ENCODE data around the gene CTNNBL1. TPM values are rescaled to one million over a fixed set of nuclear protein-coding genes. Genes with fewer than 3 reads are reported as not detected.

The CTNNBL1 gene
- total RNA-seq, 2 experiments from 2014 or later = 67.3 to 74.9 TPM

- Mint-ChIP-seq H3K4me1 (ENCODE audit: low read depth) (no peaks in the 10 kb centered on the region), H3K36me3 (ENCODE audit: low read depth) (peaks cover 23% of the 10 kb centered on the region), H3K27ac (no peak overlapping the region)
These were observed 62.4 kb downstream of the CTNNBL1 start for GRCh38 chr20:37756234-37756633.

GRCh38 chr20:37757550-37757949, 63.7 kb downstream of the CTNNBL1 start:
- TF ChIP-seq CTCF (IDR thresholded peaks at IDR 0.05) = no peak
- intact Hi-C loops (cut with micrococcal nuclease) = no loop called here
- CTCF ChIA-PET = interaction anchor here (1.7 kb wide), 1 partner anchor 464 kb away, joined by 6 read pairs; no protein-coding TSS in a partner anchor
- no peak for ATAC-seq
- no peak for DNase-seq
- no peaks in the 10 kb centered on the region for H3K4me1 Mint-ChIP-seq (ENCODE audit: low read depth)
- peaks cover 22% of the 10 kb centered on the region for H3K36me3 Mint-ChIP-seq (ENCODE audit: low read depth)
- no peak overlapping the region for H3K27ac Mint-ChIP-seq
- POLR2A ChIA-PET = no interaction called here
- H3K27me3 Mint-ChIP-seq = no peaks in the 10 kb centered on the region
- H3K4me3 Mint-ChIP-seq = no peak overlapping the region
- no peaks in the 10 kb centered on the region for H3K9me3 Mint-ChIP-seq

More at GRCh38 chr20:37756234-37756633, 62.4 kb downstream of the CTNNBL1 start:
- DNase-seq (no peak), ATAC-seq (no peak)
- intact Hi-C loops (cut with micrococcal nuclease) = no loop called here
- Mint-ChIP-seq H3K9me3 (no peaks in the 10 kb centered on the region), H3K27me3 (no peaks in the 10 kb centered on the region), H3K4me3 (no peak overlapping the region)
- POLR2A ChIA-PET = no interaction called here
- CTCF ChIA-PET = no interaction called here
- TF ChIP-seq CTCF (IDR thresholded peaks at IDR 0.05) = no peak

GRCh38 chr20:37758332-37758731, 64.5 kb downstream of the CTNNBL1 start:
- Mint-ChIP-seq H3K36me3 (ENCODE audit: low read depth) (peaks cover 24% of the 10 kb centered on the region), H3K9me3 (no peaks in the 10 kb centered on the region), H3K4me3 (no peak overlapping the region), H3K4me1 (ENCODE audit: low read depth) (no peaks in the 10 kb centered on the region), H3K27me3 (no peaks in the 10 kb centered on the region), H3K27ac (no peak overlapping the region)
- peak; percentile 49 for ATAC-seq
- intact Hi-C loops (cut with micrococcal nuclease) = no loop called here
- DNase-seq = no peak
- no peak for TF ChIP-seq CTCF (IDR thresholded peaks at IDR 0.05)
- POLR2A ChIA-PET = no interaction called here
- CTCF ChIA-PET = interaction anchor here (1.7 kb wide), 1 partner anchor 463 kb away, joined by 6 read pairs; no protein-coding TSS in a partner anchor

- Mint-ChIP-seq H3K4me1 (ENCODE audit: low read depth) (no peaks in the 10 kb centered on the region), H3K4me3 (no peak overlapping the region), H3K27ac (no peak overlapping the region), H3K36me3 (ENCODE audit: low read depth) (peaks cover 22% of the 10 kb centered on the region), H3K27me3 (no peaks in the 10 kb centered on the region), H3K9me3 (no peaks in the 10 kb centered on the region)
- ChIA-PET CTCF (interaction anchor here (1.7 kb wide), 1 partner anchor 463 kb away, joined by 6 read pairs; no protein-coding TSS in a partner anchor), POLR2A (no interaction called here)
- ATAC-seq = no peak
- intact Hi-C loops (cut with micrococcal nuclease) = no loop called here
- no peak for DNase-seq
- no peak for TF ChIP-seq CTCF (IDR thresholded peaks at IDR 0.05)
These were observed 65.3 kb downstream of the CTNNBL1 start for GRCh38 chr20:37759052-37759553.

- H3K4me3 Mint-ChIP-seq = no peak overlapping the region
- peaks cover 23% of the 10 kb centered on the region for H3K36me3 Mint-ChIP-seq (ENCODE audit: low read depth)
- POLR2A ChIA-PET = no interaction called here
- DNase-seq (no peak), ATAC-seq (no peak)
- no peaks in the 10 kb centered on the region for H3K27me3 Mint-ChIP-seq
- H3K4me1 Mint-ChIP-seq (ENCODE audit: low read depth) = no peaks in the 10 kb centered on the region
- H3K27ac Mint-ChIP-seq = no peak overlapping the region
- CTCF ChIA-PET = no interaction called here
- TF ChIP-seq CTCF (IDR thresholded peaks at IDR 0.05) = no peak
- H3K9me3 Mint-ChIP-seq = no peaks in the 10 kb centered on the region
- intact Hi-C loops (cut with micrococcal nuclease) = no loop called here
These were observed 66.0 kb downstream of the CTNNBL1 start for GRCh38 chr20:37759761-37760209.
